OCI-LY1 (cell line): ENCODE data around the gene EEPD1.

ENCODE experiments used
- CTCF ChIP-seq: fragments of 200-600 bp; sonication (generic), shearing (Covaris generic); IDR thresholded peaks from 2 replicates; pipeline ENCODE4 v1.5.1; 2017; ENCODE audit warnings: mild to moderate bottlenecking, antibody characterized with exemption, low read length, moderate library complexity, mixed read lengths
- EZH2 ChIP-seq: fragments of 200-600 bp; sonication (generic), shearing (Covaris generic); IDR thresholded peaks from 2 replicates; pipeline ENCODE4 v1.8.0; 2017; ENCODE audit warnings: borderline replicate concordance, mixed run types, mild to moderate bottlenecking, antibody characterized with exemption, low read length, moderate library complexity, mixed read lengths

GRCh38 chr7:36202398-36202797 lies 49.3 kb downstream of the EEPD1 start:
- no peak for TF ChIP-seq CTCF
- TF ChIP-seq EZH2 = no peak
